IMR-90 (cell line): ENCODE data around the gene GRIN2A. TPM values are rescaled to one million over a fixed set of nuclear protein-coding genes. Genes with fewer than 3 reads are reported as not detected.

ENCODE experiments used
- ATAC-seq: fragments of 200-7000 bp; cut with Tn5 transposase; 2 replicates; pipeline ENCODE4 v1.9.1; 2020; ENCODE audit warnings: low read depth, mild to moderate bottlenecking, moderate library complexity
- BruUV-seq: library from RNA; stranded (reverse); fragments of 400-500 nt; replicated peaks from 2 replicates; lab custom pipeline; 2021; lab: Mats Ljungman, UMichigan
- CTCF ChIA-PET: fragments of 300-600 bp; formaldehyde crosslinking; extraction: SDS; loops from one replicate; lab custom pipeline; 2021; ENCODE audit warnings: antibody characterized with exemption; lab: Yijun Ruan, JAX
- POLR2A ChIA-PET: fragments of 300-600 bp; sonication (Branson Sonifier 250); formaldehyde crosslinking; loops from one replicate; lab custom pipeline; 2022; ENCODE audit warnings: antibody characterized with exemption; ENCODE audit not compliant: unreplicated experiment; lab: Charles Lee
- DNase-seq: peaks from one replicate; pipeline ENCODE4 v3.0.0; 2013
- H2AFZ ChIP-seq: replicated peaks from 2 replicates; pipeline ENCODE3; 2013; ENCODE audit warnings: low read length, mild to moderate bottlenecking; ENCODE audit not compliant: poor library complexity
- H2AK5ac ChIP-seq: 2 replicates; pipeline ENCODE4 v1.6.1; 2013; ENCODE audit warnings: low read depth, low read length, inconsistent platforms
- H2AK9ac ChIP-seq: replicated peaks from 2 replicates; pipeline ENCODE3; 2013; ENCODE audit warnings: mild to moderate bottlenecking, low read depth, low read length, moderate library complexity; ENCODE audit not compliant: poor library complexity
- H2BK120ac ChIP-seq: 2 replicates; pipeline ENCODE4 v1.6.1; 2013; ENCODE audit warnings: low read depth, low read length, inconsistent platforms
- H2BK15ac ChIP-seq: 3 replicates; pipeline ENCODE4 v1.6.1; 2013; ENCODE audit warnings: low read depth, low read length, inconsistent platforms
- H2BK20ac ChIP-seq: 2 replicates; pipeline ENCODE4 v1.6.1; 2013; ENCODE audit warnings: low read depth, mild to moderate bottlenecking, inconsistent platforms, low read length, moderate library complexity
- H2BK5ac ChIP-seq: 2 replicates; pipeline ENCODE4 v1.6.1; 2013; ENCODE audit warnings: mild to moderate bottlenecking, low read depth, low read length, inconsistent platforms; ENCODE audit not compliant: poor library complexity, severe bottlenecking
- H3K14ac ChIP-seq: replicated peaks from 2 replicates; pipeline ENCODE4 v1.6.1; 2013; ENCODE audit warnings: low read depth, low read length, inconsistent platforms
- H3K18ac ChIP-seq: 2 replicates; pipeline ENCODE4 v1.6.1; 2013; ENCODE audit warnings: low read depth, low read length, control low read depth
- H3K23ac ChIP-seq: 2 replicates; pipeline ENCODE4 v1.6.1; 2013; ENCODE audit warnings: low read depth, low read length, inconsistent platforms
- H3K27ac ChIP-seq: 2 replicates; pipeline ENCODE4 v1.5.1; 2013; ENCODE audit warnings: mild to moderate bottlenecking, control low read depth, low read length; ENCODE audit not compliant: insufficient read depth
- H3K27me3 ChIP-seq: 2 replicates; pipeline ENCODE4 v1.6.1; 2013; ENCODE audit warnings: low read length; ENCODE audit not compliant: control insufficient read depth, insufficient read depth
- H3K36me3 ChIP-seq: 2 replicates; pipeline ENCODE4 v1.6.1; 2013; ENCODE audit warnings: low read length, mixed read lengths; ENCODE audit not compliant: control insufficient read depth, insufficient read depth
- H3K4ac ChIP-seq: 2 replicates; pipeline ENCODE4 v1.6.1; 2013; ENCODE audit warnings: low read depth, low read length, inconsistent platforms
- H3K4me1 ChIP-seq: 2 replicates; pipeline ENCODE4 v1.6.1; 2013; ENCODE audit warnings: low read length, mixed read lengths; ENCODE audit not compliant: control insufficient read depth, insufficient read depth
- H3K4me2 ChIP-seq: 2 replicates; pipeline ENCODE4 v1.6.1; 2013; ENCODE audit warnings: low read depth, mild to moderate bottlenecking, control low read depth, low read length, moderate library complexity
- H3K4me3 ChIP-seq: 2 replicates; pipeline ENCODE4 v1.5.1; 2013; ENCODE audit warnings: low read depth, mild to moderate bottlenecking, control low read depth, low read length, moderate library complexity; ENCODE audit not compliant: insufficient read depth
- H3K56ac ChIP-seq: 2 replicates; pipeline ENCODE4 v1.6.1; 2013; ENCODE audit warnings: low read length, inconsistent platforms; ENCODE audit not compliant: insufficient read depth; ENCODE audit errors: extremely low read depth
- H3K79me1 ChIP-seq, 2 experiments: 2 replicates each; pipeline ENCODE4 v1.6.1; 2013; ENCODE audit warnings: low read length in 2 of 2, inconsistent platforms in 1 of 2, low read depth in 1 of 2
- H3K9ac ChIP-seq: 2 replicates; pipeline ENCODE4 v1.6.1; 2013; ENCODE audit warnings: low read depth, low read length, control low read depth
- H3K9me1 ChIP-seq: 2 replicates; pipeline ENCODE4 v1.6.1; 2013; ENCODE audit warnings: low read length, inconsistent platforms; ENCODE audit not compliant: insufficient read depth
- H3K9me3 ChIP-seq: 2 replicates; pipeline ENCODE4 v1.6.1; 2013; ENCODE audit warnings: low read length; ENCODE audit not compliant: control insufficient read depth, insufficient read depth
- H4K20me1 ChIP-seq: 2 replicates; pipeline ENCODE4 v1.6.1; 2013; ENCODE audit warnings: low read length, inconsistent platforms; ENCODE audit not compliant: insufficient read depth
- H4K5ac ChIP-seq: 2 replicates; pipeline ENCODE4 v1.6.1; 2013; ENCODE audit warnings: mild to moderate bottlenecking, low read depth, low read length, control low read depth
- H4K8ac ChIP-seq, 2 experiments: 2 replicates each; pipeline ENCODE4 v1.6.1; 2013; ENCODE audit warnings: low read depth in 2 of 2, low read length in 2 of 2, control low read depth in 1 of 2, inconsistent platforms in 1 of 2
- H4K91ac ChIP-seq: 2 replicates; pipeline ENCODE4 v1.6.1; 2013; ENCODE audit warnings: low read depth, low read length, inconsistent platforms; ENCODE audit not compliant: insufficient read depth
- CHD1 ChIP-seq: IDR thresholded peaks from 2 replicates; pipeline ENCODE4 v1.6.1; 2012; ENCODE audit warnings: low read depth, low read length, improper control_type of control experiment
- MAFK ChIP-seq: IDR thresholded peaks from 2 replicates; pipeline ENCODE4 v1.6.1; 2012; ENCODE audit warnings: low read depth, low read length, improper control_type of control experiment
- MXI1 ChIP-seq: IDR thresholded peaks from 2 replicates; pipeline ENCODE4 v1.6.1; 2012; ENCODE audit warnings: low read depth, mild to moderate bottlenecking, low read length, moderate library complexity, borderline replicate concordance
- NFE2L2 ChIP-seq: fragments of 150-350 bp; IDR thresholded peaks from 2 replicates; pipeline ENCODE4 v1.6.1; 2016; ENCODE audit warnings: low read depth, mild to moderate bottlenecking, low read length
- RCOR1 ChIP-seq: IDR thresholded peaks from 2 replicates; pipeline ENCODE4 v1.6.1; 2012; ENCODE audit warnings: mild to moderate bottlenecking, low read length, improper control_type of control experiment; ENCODE audit not compliant: insufficient replicate concordance
- WGBS, 2 experiments: methylation state at CpG; one replicate each; pipeline versions ENCODE4 v1.1.5 to v1.1.7; 2013; ENCODE audit warnings: missing lambda C conversion rate in 2 of 2; ENCODE audit not compliant: insufficient read length in 1 of 2; ENCODE audit errors: extremely low coverage in 2 of 2; 5-methylcytosine and 5-hydroxymethylcytosine counted together
- dilution Hi-C: fragments of 300-500 bp; cut with HindIII; formaldehyde crosslinking; loops from one replicate; pipeline ENCODE4 v1.14.3; 2018; ENCODE audit warnings: low sequenced_read_pairs; ENCODE audit not compliant: unreplicated experiment
- in situ Hi-C: fragments of 300-500 bp; cut with MboI; formaldehyde crosslinking; loops from 3 replicates; pipeline ENCODE4 v1.14.3; 2019; ENCODE audit warnings: low sequenced_read_pairs, inconsistent platforms, mixed read lengths
- intact Hi-C: fragments of 100-400 bp; cut with micrococcal nuclease; formaldehyde crosslinking; loops from 2 replicates; pipeline ENCODE4 v1.10.0; 2022
- polyA plus RNA-seq, 3 experiments: library from polyadenylated mRNA; depleted of rRNA; stranded (reverse); fragments of >200 nt; gene quantifications; 2 replicates each; pipeline ENCODE4 v1.2.3, GENCODE V29; 2012; ENCODE audit warnings: low replicate concordance in 1 of 3
- total RNA-seq: library from RNA; depleted of rRNA; stranded (reverse); fragments of >200 nt; gene quantifications from 2 replicates; pipeline ENCODE4 v1.2.3, GENCODE V29; 2012

GRIN2A gene
- total and polyA plus RNA-seq, 2 of the 4 experiments (the other 2 are of a cell fraction): under 0.01 TPM; not detected in 1

DNA sequence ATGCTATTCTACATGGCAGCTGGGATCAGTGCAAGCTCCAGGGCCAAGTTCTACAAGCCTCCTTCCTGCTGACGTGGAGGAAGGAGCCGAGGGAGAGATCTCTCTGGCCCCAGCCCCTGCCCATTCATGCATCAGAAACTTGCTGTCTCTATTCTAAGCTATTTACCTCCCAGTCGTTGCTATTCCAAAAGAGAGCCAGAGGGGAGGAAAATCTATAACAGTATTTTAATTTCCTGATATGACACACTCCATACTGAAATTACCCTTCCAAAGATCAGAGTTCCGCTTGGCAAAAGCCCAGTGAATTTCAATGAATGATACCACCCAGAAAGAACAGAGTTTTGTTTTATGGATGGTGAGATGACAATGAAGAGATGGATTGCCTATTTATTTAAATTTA lies 133.4 kb downstream of the GRIN2A start:
- Histone ChIP-seq H3K23ac (no peak overlapping the region), H2BK20ac (no peak overlapping the region), H3K9me3 (peaks cover 15% of the 10 kb centered on the region), H3K4me2 (no peak overlapping the region), H3K36me3 (no peaks in the 10 kb centered on the region), H2AFZ (no peak overlapping the region), H3K4me3 (no peak overlapping the region), H4K5ac (no peak overlapping the region), H3K14ac (no peak overlapping the region), H3K18ac (no peak overlapping the region), H4K91ac (no peak overlapping the region), H3K4ac (no peak overlapping the region), H3K27me3 (no peaks in the 10 kb centered on the region), H4K8ac (no peak overlapping the region), H3K27ac (no peak overlapping the region), H2AK5ac (no peak overlapping the region), H3K9me1 (no peaks in the 10 kb centered on the region), H2AK9ac (no peak overlapping the region), H2BK5ac (no peak overlapping the region), H4K20me1 (no peaks in the 10 kb centered on the region), H3K79me1 (no peaks in the 10 kb centered on the region), H3K56ac (no peak overlapping the region), H3K4me1 (no peaks in the 10 kb centered on the region), H2BK120ac (no peak overlapping the region), H3K9ac (no peak overlapping the region), H2BK15ac (no peak overlapping the region)
- in situ Hi-C loops: no loop called here
- intact Hi-C loops: no loop called here
- ChIA-PET CTCF (no interaction called here), POLR2A (no interaction called here)
- ATAC-seq: no peak
- 0% methylated on average over 1 of the region's 4 CpGs; no CpG with 5 or more reads in 1 of the 2 experiments for WGBS, 2 experiments
- dilution Hi-C loops: no loop called here
- no TSS peak for BruUV-seq
- DNase-seq: no peak
- TF ChIP-seq NFE2L2: no peak
- no peak for TF ChIP-seq CHD1
- TF ChIP-seq MXI1: no peak
- TF ChIP-seq RCOR1: no peak
- no peak for TF ChIP-seq MAFK
